HEK293 (cell line): ENCODE measurements around the gene SULT1B1.

Experiments
- CTCF ChIA-PET: fragments of 350-600 bp; formaldehyde crosslinking; extraction: SDS; loops from one replicate; lab custom pipeline; 2021; ENCODE audit warnings: antibody characterized with exemption; lab: Yijun Ruan, JAX
- POLR2A ChIA-PET: fragments of 300-600 bp; formaldehyde crosslinking; extraction: SDS; loops from one replicate; lab custom pipeline; 2020; ENCODE audit warnings: antibody characterized with exemption, inconsistent platforms; lab: Yijun Ruan, JAX
- H3K27ac ChIP-seq: fragments of 200-500 bp; sonication (Bioruptor generic); 2 replicates; pipeline ENCODE4 v1.5.1; 2014; ENCODE audit warnings: low read depth, low read length, control low read depth, inconsistent platforms; ENCODE audit errors: extremely low read depth
- H3K36me3 ChIP-seq, 2 experiments: fragments of 200-500 bp in 1 of 2; sonication (Bioruptor generic) in 1 of 2; 1 replicate in 1 of 2; 2 replicates in 1 of 2; pipeline ENCODE4 v1.5.1; 2014 to 2017; ENCODE audit warnings: inconsistent platforms in 2 of 2, low read length in 2 of 2; ENCODE audit not compliant: control insufficient read depth in 2 of 2, insufficient read depth in 1 of 2
- H3K4me1 ChIP-seq: fragments of 200-500 bp; sonication (Bioruptor generic); 2 replicates; pipeline ENCODE4 v1.5.1; 2014; ENCODE audit warnings: mild to moderate bottlenecking, low read length, inconsistent platforms; ENCODE audit not compliant: control insufficient read depth, insufficient read depth
- H3K4me3 ChIP-seq: 2 replicates; pipeline ENCODE4 v1.5.1; 2011; ENCODE audit warnings: low read depth, mild to moderate bottlenecking, control low read depth, low read length, moderate library complexity
- H3K9me3 ChIP-seq: fragments of 200-500 bp; sonication (Bioruptor generic); 2 replicates; pipeline ENCODE4 v1.5.1; 2014; ENCODE audit warnings: low read depth, low read length, inconsistent platforms; ENCODE audit not compliant: control insufficient read depth, insufficient read depth
- EGR2 ChIP-seq: fragments of 450-650 bp; formaldehyde crosslinking; IDR thresholded peaks from 2 replicates; pipeline ENCODE4 v1.5.1; 2016; ENCODE audit warnings: low read depth, missing biosample characterization, missing genetic modification characterization
- SALL2 ChIP-seq: fragments of 450-650 bp; formaldehyde crosslinking; IDR thresholded peaks from 2 replicates; pipeline ENCODE4 v1.5.0; 2017; ENCODE audit warnings: missing biosample characterization, mild to moderate bottlenecking, missing genetic modification characterization, borderline replicate concordance
- ZNF146 ChIP-seq: fragments of 450-650 bp; formaldehyde crosslinking; IDR thresholded peaks from 2 replicates; pipeline ENCODE4 v1.5.1; 2016; ENCODE audit warnings: missing biosample characterization, missing genetic modification characterization
- ZNF324 ChIP-seq: fragments of 450-650 bp; formaldehyde crosslinking; IDR thresholded peaks from 2 replicates; pipeline ENCODE4 v1.5.1; 2016; ENCODE audit warnings: missing biosample characterization, missing genetic modification characterization
- ZNF366 ChIP-seq: fragments of 450-650 bp; formaldehyde crosslinking; conservative IDR thresholded peaks from 2 replicates; pipeline ENCODE4 v1.5.1; 2016; ENCODE audit warnings: missing biosample characterization, missing genetic modification characterization
- ZNF391 ChIP-seq: fragments of 450-650 bp; formaldehyde crosslinking; IDR thresholded peaks from 2 replicates; pipeline ENCODE4 v1.5.1; 2016; ENCODE audit warnings: low read depth, missing biosample characterization, missing genetic modification characterization, borderline replicate concordance
- ZNF654 ChIP-seq: fragments of 450-650 bp; formaldehyde crosslinking; IDR thresholded peaks from 2 replicates; pipeline ENCODE4 v1.5.1; 2016; ENCODE audit warnings: low read depth, missing biosample characterization, missing genetic modification characterization
- TF ChIP-seq, protein P1 (sequence below): fragments of 450-650 bp; formaldehyde crosslinking; IDR thresholded peaks from 2 replicates; pipeline ENCODE4 v1.5.0; 2017; ENCODE audit warnings: missing biosample characterization, missing genetic modification characterization, borderline replicate concordance
- TF ChIP-seq, protein P2 (sequence below): fragments of 450-650 bp; formaldehyde crosslinking; IDR thresholded peaks from 2 replicates; pipeline ENCODE4 v1.5.1; 2017; ENCODE audit warnings: missing biosample characterization, missing genetic modification characterization
- TF ChIP-seq, protein P3 (sequence below): fragments of 450-650 bp; formaldehyde crosslinking; IDR thresholded peaks from 2 replicates; pipeline ENCODE4 v1.5.1; 2016; ENCODE audit warnings: missing biosample characterization, missing genetic modification characterization

SULT1B1 gene

DNA sequence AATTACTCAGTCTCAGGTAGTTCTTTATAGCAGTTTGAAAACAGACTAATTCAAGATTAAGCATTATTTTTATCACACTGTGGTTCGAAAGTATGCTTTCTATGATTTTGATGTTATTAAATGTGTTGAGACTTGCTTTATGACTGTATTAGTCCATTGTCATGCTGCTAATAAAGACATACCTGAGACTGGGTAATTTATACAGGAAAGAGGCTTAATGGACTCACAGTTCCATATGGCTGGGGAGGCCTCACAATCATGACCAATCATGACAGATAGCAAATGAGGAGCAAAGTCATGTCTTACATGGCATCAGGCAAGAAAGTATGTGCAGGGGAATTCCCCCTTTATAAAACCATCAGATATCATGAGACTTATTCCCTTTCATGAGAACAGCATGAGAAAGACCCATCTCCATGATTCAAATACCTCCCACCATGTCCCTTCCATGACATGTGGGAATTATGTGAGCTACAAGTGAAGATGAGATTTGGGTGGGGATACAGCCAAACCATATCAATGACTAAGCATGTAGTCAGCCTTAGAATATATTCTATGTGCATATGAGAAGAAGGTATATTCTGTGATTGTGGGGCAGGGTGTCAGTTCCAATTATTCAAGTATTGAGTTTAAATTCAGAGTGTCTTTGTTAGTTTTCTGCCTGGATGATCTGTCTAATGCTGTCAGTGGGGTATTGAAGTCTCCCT lies 62.7 kb downstream of the SULT1B1 start (continued):
- TF ChIP-seq ZNF324 (tag by site-specific recombination) = no peak
- TF ChIP-seq ZNF146 (tag by site-specific recombination) = no peak
- no peak for TF ChIP-seq ZNF391 (tag by site-specific recombination)
- no peak for TF ChIP-seq EGR2 (tag by site-specific recombination)
- TF ChIP-seq ZNF366 (tag by site-specific recombination) = no peak
- no peak for TF ChIP-seq SALL2
- TF ChIP-seq, protein P1, sequence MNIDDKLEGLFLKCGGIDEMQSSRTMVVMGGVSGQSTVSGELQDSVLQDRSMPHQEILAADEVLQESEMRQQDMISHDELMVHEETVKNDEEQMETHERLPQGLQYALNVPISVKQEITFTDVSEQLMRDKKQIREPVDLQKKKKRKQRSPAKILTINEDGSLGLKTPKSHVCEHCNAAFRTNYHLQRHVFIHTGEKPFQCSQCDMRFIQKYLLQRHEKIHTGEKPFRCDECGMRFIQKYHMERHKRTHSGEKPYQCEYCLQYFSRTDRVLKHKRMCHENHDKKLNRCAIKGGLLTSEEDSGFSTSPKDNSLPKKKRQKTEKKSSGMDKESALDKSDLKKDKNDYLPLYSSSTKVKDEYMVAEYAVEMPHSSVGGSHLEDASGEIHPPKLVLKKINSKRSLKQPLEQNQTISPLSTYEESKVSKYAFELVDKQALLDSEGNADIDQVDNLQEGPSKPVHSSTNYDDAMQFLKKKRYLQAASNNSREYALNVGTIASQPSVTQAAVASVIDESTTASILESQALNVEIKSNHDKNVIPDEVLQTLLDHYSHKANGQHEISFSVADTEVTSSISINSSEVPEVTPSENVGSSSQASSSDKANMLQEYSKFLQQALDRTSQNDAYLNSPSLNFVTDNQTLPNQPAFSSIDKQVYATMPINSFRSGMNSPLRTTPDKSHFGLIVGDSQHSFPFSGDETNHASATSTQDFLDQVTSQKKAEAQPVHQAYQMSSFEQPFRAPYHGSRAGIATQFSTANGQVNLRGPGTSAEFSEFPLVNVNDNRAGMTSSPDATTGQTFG (tag by site-specific recombination) = no peak

DNA sequence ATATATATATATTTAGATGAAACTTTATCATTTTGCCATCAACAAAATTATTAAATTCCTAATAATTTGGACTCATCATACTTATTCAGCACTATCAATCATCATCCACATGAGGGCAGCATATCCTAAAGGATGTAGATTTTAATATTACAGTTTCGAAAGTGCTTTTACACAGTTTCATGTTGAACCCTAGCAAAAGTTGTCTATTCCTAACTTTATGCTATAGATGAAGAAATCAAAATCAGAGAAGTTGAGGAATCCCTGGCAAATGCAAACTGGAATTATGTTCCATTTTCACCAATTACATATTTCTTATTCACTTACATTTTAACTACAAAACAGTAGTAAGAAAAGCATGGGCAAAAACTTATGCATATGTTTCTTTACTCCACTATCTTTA lies 70.8 kb downstream of the SULT1B1 start:
- Histone ChIP-seq H3K9me3 (no peaks in the 10 kb centered on the region), H3K4me1 (no peaks in the 10 kb centered on the region), H3K27ac (no peak overlapping the region), H3K4me3 (no peak overlapping the region), H3K36me3 (no peaks in the 10 kb centered on the region)
- CTCF ChIA-PET = interaction anchor here (0.7 to 1.4 kb wide), 10 partner anchors 10 to 874 kb away, joined by 3 to 28 read pairs (median 3); no protein-coding TSS in a partner anchor
- peak; percentile 52 for TF ChIP-seq ZNF654 (tag by site-specific recombination)
- TF ChIP-seq, protein P2, sequence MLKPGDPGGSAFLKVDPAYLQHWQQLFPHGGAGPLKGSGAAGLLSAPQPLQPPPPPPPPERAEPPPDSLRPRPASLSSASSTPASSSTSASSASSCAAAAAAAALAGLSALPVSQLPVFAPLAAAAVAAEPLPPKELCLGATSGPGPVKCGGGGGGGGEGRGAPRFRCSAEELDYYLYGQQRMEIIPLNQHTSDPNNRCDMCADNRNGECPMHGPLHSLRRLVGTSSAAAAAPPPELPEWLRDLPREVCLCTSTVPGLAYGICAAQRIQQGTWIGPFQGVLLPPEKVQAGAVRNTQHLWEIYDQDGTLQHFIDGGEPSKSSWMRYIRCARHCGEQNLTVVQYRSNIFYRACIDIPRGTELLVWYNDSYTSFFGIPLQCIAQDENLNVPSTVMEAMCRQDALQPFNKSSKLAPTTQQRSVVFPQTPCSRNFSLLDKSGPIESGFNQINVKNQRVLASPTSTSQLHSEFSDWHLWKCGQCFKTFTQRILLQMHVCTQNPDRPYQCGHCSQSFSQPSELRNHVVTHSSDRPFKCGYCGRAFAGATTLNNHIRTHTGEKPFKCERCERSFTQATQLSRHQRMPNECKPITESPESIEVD (tag by site-specific recombination) = no peak
- POLR2A ChIA-PET = no interaction called here

DNA sequence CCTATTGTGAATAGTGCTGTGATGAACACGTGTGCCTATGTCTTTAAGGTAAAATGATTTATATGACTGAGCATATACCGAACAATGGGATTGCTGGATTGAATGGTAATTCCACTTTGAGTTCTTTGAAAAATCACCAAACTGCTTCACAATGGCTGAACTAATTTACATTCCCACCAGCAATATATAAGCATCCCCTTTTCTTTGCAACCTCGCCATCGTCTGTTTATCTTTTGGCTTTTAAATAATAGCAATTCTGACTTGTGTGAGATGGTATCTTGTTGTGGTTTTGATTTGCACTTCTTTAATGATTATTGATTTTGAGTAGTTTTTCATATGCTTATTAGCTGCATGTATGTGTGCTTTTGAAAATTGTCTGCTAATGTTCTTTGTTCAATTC lies 75.6 kb downstream of the SULT1B1 start:
- Histone ChIP-seq H3K27ac (no peak overlapping the region), H3K4me1 (no peaks in the 10 kb centered on the region), H3K4me3 (no peak overlapping the region), H3K36me3 (no peaks in the 10 kb centered on the region), H3K9me3 (no peaks in the 10 kb centered on the region)
- ChIA-PET CTCF (interaction anchor here (0.7 to 0.9 kb wide), 2 partner anchors 196 to 847 kb away, joined by 4 to 5 read pairs; no protein-coding TSS in a partner anchor), POLR2A (no interaction called here)
- TF ChIP-seq, protein P3, sequence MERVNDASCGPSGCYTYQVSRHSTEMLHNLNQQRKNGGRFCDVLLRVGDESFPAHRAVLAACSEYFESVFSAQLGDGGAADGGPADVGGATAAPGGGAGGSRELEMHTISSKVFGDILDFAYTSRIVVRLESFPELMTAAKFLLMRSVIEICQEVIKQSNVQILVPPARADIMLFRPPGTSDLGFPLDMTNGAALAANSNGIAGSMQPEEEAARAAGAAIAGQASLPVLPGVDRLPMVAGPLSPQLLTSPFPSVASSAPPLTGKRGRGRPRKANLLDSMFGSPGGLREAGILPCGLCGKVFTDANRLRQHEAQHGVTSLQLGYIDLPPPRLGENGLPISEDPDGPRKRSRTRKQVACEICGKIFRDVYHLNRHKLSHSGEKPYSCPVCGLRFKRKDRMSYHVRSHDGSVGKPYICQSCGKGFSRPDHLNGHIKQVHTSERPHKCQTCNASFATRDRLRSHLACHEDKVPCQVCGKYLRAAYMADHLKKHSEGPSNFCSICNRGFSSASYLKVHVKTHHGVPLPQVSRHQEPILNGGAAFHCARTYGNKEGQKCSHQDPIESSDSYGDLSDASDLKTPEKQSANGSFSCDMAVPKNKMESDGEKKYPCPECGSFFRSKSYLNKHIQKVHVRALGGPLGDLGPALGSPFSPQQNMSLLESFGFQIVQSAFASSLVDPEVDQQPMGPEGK (tag by site-specific recombination) = no peak
